GM15510 (cell line): ENCODE results near the gene NIPAL4.

ENCODE experiments used
- POLR2A ChIP-seq: IDR thresholded peaks from 3 replicates; pipeline ENCODE4 v1.6.1; 2011; ENCODE audit warnings: borderline replicate concordance; ENCODE audit not compliant: insufficient read length; ENCODE audit errors: extremely low read depth

Gene NIPAL4

DNA sequence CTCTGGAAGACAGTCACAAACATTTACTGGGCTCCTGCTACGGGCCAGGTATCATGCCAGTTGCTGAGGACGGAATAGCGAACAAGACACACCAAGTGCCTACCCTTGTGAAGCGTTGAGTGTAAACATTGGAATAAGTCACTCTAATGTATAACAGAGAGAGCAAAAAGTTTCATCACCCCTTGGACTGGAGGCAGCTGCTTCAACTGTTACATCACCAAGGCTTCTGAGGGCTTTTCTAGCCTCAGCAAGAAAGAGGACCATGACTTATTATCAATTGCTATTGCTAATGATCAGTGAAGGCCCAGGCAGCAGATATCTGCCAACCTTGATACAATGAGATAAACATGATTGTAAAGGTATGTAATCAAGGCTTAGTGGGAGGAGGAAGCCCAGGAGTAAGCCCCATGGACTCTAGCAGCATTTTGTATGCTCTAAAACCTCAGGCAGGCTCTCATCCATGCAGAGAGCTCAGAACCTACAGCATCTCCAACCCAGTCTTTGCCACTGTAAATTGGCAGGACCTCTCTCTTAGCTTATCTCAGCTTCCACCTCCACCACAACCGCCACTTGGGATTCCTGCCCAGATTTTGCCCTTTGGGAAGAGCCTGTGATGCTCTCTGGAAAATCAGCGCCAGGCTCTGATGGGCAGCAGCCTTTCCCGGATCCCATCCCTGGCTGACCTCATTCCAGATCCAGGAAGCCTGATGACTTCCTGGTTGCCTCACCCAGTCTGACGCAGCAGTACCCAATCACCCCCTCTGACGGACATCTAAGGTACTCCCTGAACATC lies 61.1 kb downstream of the NIPAL4 start:
- TF ChIP-seq POLR2A = no peak

GRCh38 chr5:157521704-157522029 lies 61.7 kb downstream of the NIPAL4 start:
- no peak for TF ChIP-seq POLR2A

GRCh38 chr5:157523976-157524375 lies 64.0 kb downstream of the NIPAL4 start:
- no peak for TF ChIP-seq POLR2A
